Right lobe of liver (tissue), 6 donors: ENCODE data around the gene CKM. TPM values are rescaled to one million over a fixed set of nuclear protein-coding genes. Genes with fewer than 3 reads are reported as not detected.

ENCODE experiments used
- ATAC-seq, 4 donors: fragments of 200-7000 bp; cut with Tn5 transposase; one replicate each; pipeline ENCODE4 v1.9.1; 2020; ENCODE audit warnings: mild to moderate bottlenecking in 4 of 4, moderate library complexity in 4 of 4
- DNase-seq, 3 donors: peaks; one replicate each; pipeline ENCODE4 v3.0.0-alpha.2; 2020
- H3K27ac ChIP-seq, 3 donors: fragments of 200-600 bp; one replicate each; pipeline ENCODE4 v1.8.0; 2022
- H3K27me3 ChIP-seq, 2 donors: fragments of 200-600 bp; one replicate each; pipeline ENCODE4 v1.8.0; 2022
- H3K36me3 ChIP-seq, 4 donors: fragments of 200-600 bp; sonication (generic) in 1 of 4; one replicate each; pipeline versions ENCODE4 v1.5.1 to v1.8.0; 2017 to 2022; ENCODE audit warnings: control low read depth in 1 of 4
- H3K4me1 ChIP-seq, 4 donors: fragments of 200-600 bp; sonication (generic) in 1 of 4; one replicate each; pipeline versions ENCODE4 v1.5.1 to v1.8.0; 2017 to 2022; ENCODE audit warnings: control low read depth in 1 of 4
- H3K4me3 ChIP-seq, 3 donors: fragments of 200-600 bp; one replicate each; pipeline ENCODE4 v1.8.0; 2022
- H3K9me3 ChIP-seq, 4 donors: fragments of 200-600 bp; sonication (generic) in 1 of 4; one replicate each; pipeline versions ENCODE4 v1.5.1 to v1.8.0; 2017 to 2022; ENCODE audit warnings: control low read depth in 1 of 4
- CTCF ChIP-seq, 4 donors: fragments of 200-600 bp in 3 of 4; fragments of 450-650 bp in 1 of 4; IDR thresholded peaks; one replicate each; pipeline versions ENCODE4 v1.5.1 to v1.8.0; 2016 to 2022; ENCODE audit warnings: antibody characterized with exemption in 4 of 4, mild to moderate bottlenecking in 2 of 4
- POLR2A ChIP-seq: fragments of 450-650 bp; IDR thresholded peaks from one replicate; pipeline ENCODE4 v1.6.1; 2017; ENCODE audit warnings: antibody characterized with exemption, mild to moderate bottlenecking
- WGBS: methylation state at CpG from one replicate; pipeline ENCODE4 v1.1.6; 2018; ENCODE audit warnings: low coverage, low lambda C conversion rate; ENCODE audit not compliant: insufficient coverage; ENCODE audit errors: missing lambda C conversion rate; 5-methylcytosine and 5-hydroxymethylcytosine counted together
- intact Hi-C, 2 donors: fragments of 100-400 bp; cut with DNase I; formaldehyde crosslinking; loops; one replicate each; pipeline versions ENCODE4 v1.11.2 to v1.14.1; 2022
- total RNA-seq, 6 experiments: library from RNA; depleted of rRNA in 2 of 6; stranded (reverse); fragments of >200 nt in 2 of 6; fragmentation: NEBNext Ultra II Directional in 3 of 6; extraction: Animal tissue kit (Norgen Biotek cat#: 25700) in 3 of 6; gene quantifications; one replicate each; pipeline versions ENCODE4 v1.1.0 to v1.2.4, GENCODE V29; 2016 to 2023
- donor health status: DM: no; HTN: yes; CAD: no.
- donor health status: DM: no; HTN: no; CAD: no.
- donor health status: DM: no; HTN: no; CAD: no.
- donor health status: DM: no; HTN: yes; CAD: no.
- donor health status: DM: no; HTN: yes; CAD: no.

Gene CKM
- total RNA-seq, 6 experiments from 2014 or later, result 0.42 to 25.6 (median 1.1) TPM; not detected in 1

DNA sequence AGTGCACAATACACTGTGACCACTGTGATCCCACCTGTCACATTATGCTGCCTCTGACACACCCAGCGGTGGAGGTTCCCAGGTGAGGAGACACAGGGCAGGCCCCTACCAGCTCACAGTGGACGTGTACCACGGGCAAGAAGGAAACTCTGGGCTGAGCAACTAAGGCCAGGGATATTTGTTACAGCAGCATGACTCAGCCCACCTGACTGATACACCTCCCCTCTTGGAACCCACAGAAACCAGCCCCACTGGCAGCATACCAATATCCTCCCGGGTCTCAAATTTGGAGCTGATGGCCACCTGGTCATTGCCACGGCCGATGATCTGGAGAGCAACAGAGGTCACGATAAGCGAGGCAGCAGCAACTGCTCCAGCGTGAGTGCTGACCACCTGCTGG is 32.7 kb upstream of the CKM start:
- TF ChIP-seq POLR2A (no peak), CTCF (IDR thresholded peaks at IDR 0.05) (no peak)
- intact Hi-C loops, result no loop called here
- DNase-seq (no peak), ATAC-seq (no peak)
- H3K27ac ChIP-seq, result no peak overlapping the region
- no peaks in the 10 kb centered on the region for H3K27me3 ChIP-seq
- H3K4me1 ChIP-seq, result no peaks in the 10 kb centered on the region
- H3K4me3 ChIP-seq, result no peak overlapping the region
- peaks cover 0 to 6% (median 0%) of the 10 kb centered on the region in 4 donors for H3K36me3 ChIP-seq
- no CpG with 5 or more reads among the region's 9 CpGs for WGBS
- H3K9me3 ChIP-seq, result no peaks in the 10 kb centered on the region

DNA sequence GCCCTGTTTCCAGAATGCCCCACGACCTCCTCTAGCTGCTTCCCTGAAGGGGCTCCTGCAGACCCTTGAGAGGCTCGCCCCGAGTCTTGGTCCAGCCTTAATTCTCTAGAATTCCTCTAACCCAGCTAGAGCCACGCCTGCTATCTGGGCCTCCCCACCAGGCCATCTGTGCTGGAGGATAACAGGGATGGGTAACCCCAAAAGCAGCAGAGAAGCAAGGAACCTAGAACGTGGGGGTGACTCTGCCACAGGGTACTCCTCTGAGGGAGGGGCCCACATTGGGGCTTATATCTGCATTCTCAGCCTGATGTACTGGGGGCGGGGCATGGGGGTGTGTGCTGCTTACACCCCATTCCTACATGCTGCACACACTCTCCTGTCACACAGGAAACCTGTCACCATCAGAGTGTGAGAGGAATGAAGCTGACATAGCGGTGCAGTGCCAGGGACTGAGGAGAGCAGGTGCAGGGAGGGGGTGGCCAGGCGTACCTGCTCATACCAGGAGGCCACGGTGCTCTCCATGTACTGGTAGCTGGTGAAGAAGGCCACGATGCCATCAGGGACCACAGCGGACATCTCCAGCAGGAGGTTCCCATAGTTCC is 31.7 kb upstream of the CKM start:
- H3K4me1 ChIP-seq, result no peaks in the 10 kb centered on the region
- DNase-seq (no peak), ATAC-seq (no peak)
- intact Hi-C loops, result no loop called here
- H3K27me3 ChIP-seq, result no peaks in the 10 kb centered on the region
- peaks cover 0 to 6% (median 0%) of the 10 kb centered on the region in 4 donors for H3K36me3 ChIP-seq
- H3K9me3 ChIP-seq, result no peaks in the 10 kb centered on the region
- H3K4me3 ChIP-seq, result no peak overlapping the region
- TF ChIP-seq CTCF (IDR thresholded peaks at IDR 0.05), result no peak
- TF ChIP-seq POLR2A, result no peak
- WGBS, result 87% methylated on average over 4 of the region's 11 CpGs
- no peak overlapping the region for H3K27ac ChIP-seq

DNA sequence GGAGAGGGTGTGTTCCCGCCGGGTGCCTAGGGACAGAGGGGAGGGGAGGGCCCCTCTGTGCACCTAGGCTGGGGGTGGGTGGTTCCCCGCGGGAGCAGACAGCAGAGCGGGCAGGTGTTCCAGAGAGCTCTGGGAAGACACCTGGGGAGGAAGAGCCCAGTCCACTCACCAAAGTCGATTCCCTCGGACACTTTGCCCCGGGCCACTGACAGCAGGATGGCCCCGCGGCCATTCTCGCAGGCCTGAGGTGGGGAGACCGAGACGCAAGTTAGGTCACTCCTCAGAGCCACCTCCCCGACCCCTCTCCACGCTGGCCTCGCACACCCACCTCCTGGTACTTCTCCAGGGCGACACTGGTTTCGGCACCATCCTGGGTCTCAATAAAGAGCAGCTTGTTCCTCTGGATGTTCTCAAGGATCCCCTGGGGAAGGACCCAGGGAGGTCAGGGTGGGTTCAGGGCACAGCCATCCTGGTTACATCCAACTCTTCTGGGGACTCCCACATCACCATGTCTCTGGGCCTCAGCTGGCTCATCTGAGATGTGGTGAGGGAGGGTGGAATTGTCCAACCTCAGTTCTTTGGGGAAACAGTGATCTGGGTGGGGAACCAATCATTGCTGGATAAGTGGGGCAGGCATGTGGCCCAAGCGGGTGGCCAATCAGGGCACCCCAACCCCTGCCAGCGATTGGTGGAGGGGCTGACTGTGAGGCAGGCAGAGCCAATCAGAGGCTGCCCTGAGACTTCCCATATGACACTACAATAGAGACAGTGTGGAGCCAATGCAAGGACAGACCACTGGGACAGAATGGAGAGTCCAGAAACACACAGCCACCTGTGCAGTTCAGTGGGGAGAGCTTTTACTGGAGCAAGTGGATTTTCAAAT is 30.5 kb upstream of the CKM start:
- Histone ChIP-seq H3K4me1 (no peaks in the 10 kb centered on the region), H3K27ac (no peak overlapping the region), H3K9me3 (no peaks in the 10 kb centered on the region), H3K27me3 (no peaks in the 10 kb centered on the region), H3K36me3 (peaks cover 0 to 6% (median 0%) of the 10 kb centered on the region in 4 donors), H3K4me3 (no peak overlapping the region)
- 77% methylated on average over 2 of the region's 20 CpGs for WGBS
- DNase-seq, result no peak
- TF ChIP-seq POLR2A (no peak), CTCF (IDR thresholded peaks at IDR 0.05) (no peak)
- no peak for ATAC-seq
- intact Hi-C loops, result no loop called here

- WGBS, result 89% methylated on average over 6 of the region's 20 CpGs
- ATAC-seq (no peak), DNase-seq (no peak)
- Histone ChIP-seq H3K36me3 (peaks cover 0 to 6% (median 0%) of the 10 kb centered on the region in 4 donors), H3K27ac (no peak overlapping the region), H3K9me3 (no peaks in the 10 kb centered on the region), H3K4me3 (no peak overlapping the region), H3K4me1 (no peaks in the 10 kb centered on the region), H3K27me3 (no peaks in the 10 kb centered on the region)
- intact Hi-C loops, result no loop called here
- TF ChIP-seq CTCF (IDR thresholded peaks at IDR 0.05) (no peak), POLR2A (no peak)
Measured at GRCh38 chr19:45352471-45352870, 29.8 kb upstream of the CKM start.
